HL-60/S4 treated with phorbol 12-myristate 13-acetate at 8.2 ng/mL for 4 days and 3 days (cell line): ENCODE data around the gene RNF130.

Experiments used
- in situ Hi-C: fragments of 300-500 bp; cut with MboI; formaldehyde crosslinking; loops from 2 replicates; pipeline ENCODE4 v1.15.0; 2022; ENCODE audit warnings: low sequenced_read_pairs

The RNF130 gene

GRCh38 chr5:180071531-180072255 lies at the start of gene RNF130:
TSS of gene RNF130 (minus strand) at chr5:180071759. CDS start at chr5:180071702, 57 bp downstream.
- in situ Hi-C loops, result no loop called here

DNA sequence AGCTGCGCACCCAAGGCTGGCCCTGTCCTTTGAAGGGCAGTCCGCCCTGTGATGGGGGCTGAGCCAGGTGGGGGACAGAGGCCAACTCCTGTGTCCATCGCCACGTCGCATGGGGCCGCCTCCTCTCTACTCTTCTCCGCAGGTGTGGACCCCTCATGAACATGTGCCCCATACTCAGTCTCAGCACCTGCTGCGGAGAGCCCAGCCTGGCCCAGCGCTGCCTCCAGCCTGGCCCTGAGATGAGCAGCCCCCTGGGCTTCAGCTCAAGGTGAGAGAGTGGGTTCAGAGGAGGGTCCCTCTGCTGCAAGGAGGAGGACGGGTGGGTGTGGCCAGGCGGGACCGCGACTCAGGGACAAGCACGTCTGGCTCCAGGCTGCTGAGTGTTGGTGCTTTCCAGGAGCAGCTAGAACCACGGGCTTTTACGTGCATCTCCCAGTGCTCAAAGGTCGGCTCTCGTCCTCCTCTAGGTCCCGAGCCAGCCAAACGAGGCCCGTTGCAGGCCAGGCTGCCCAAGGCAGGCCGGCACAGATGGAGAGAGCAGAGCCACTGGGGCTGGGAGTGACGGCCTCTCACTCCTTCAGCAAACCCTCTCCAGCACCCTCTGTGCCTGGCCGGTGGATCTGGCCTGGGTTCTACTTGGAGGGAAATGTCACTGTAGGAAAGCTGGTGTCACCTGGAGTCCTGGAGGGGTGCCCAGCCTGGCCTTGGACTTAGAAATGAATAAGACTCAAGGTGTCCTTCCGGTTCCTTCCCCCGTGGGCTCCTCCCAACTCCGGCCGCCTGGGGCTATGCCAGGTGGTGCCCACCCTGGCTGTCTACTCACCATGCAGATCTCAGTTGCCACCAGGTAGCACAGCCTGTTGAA lies 48.9 kb upstream of the RNF130 start:
- in situ Hi-C loops, result no loop called here

GRCh38 chr5:180119903-180120236 lies 48.3 kb upstream of the RNF130 start:
- in situ Hi-C loops, result no loop called here

- in situ Hi-C loops, result no loop called here
These were observed 47.7 kb upstream of the RNF130 start for GRCh38 chr5:180119031-180119902.

DNA sequence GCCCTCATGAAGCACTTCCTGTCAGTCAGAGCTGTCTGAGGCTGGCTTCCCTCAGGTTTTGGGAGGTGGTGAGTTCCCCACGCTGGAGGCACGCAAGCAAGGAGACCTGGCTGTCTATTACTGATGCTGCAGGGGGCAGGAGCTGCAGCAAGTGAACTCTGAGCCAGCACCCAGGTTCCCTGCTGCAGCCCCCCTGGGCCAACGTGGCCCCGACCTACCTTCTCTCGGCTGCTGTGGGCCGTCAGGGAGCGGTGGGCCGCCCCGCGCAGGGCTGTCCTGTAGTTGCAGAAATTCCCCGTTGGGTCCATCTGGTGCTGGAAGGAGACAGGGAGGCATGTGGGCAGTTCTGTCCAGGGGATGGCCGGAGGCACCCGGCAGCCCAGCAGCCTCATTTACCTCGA lies 46.8 kb upstream of the RNF130 start:
- in situ Hi-C loops, result no loop called here

- in situ Hi-C loops, result no loop called here
These were observed 45.6 kb upstream of the RNF130 start for GRCh38 chr5:180117000-180117725.

GRCh38 chr5:180116077-180116999 lies 44.8 kb upstream of the RNF130 start:
- in situ Hi-C loops, result no loop called here

DNA sequence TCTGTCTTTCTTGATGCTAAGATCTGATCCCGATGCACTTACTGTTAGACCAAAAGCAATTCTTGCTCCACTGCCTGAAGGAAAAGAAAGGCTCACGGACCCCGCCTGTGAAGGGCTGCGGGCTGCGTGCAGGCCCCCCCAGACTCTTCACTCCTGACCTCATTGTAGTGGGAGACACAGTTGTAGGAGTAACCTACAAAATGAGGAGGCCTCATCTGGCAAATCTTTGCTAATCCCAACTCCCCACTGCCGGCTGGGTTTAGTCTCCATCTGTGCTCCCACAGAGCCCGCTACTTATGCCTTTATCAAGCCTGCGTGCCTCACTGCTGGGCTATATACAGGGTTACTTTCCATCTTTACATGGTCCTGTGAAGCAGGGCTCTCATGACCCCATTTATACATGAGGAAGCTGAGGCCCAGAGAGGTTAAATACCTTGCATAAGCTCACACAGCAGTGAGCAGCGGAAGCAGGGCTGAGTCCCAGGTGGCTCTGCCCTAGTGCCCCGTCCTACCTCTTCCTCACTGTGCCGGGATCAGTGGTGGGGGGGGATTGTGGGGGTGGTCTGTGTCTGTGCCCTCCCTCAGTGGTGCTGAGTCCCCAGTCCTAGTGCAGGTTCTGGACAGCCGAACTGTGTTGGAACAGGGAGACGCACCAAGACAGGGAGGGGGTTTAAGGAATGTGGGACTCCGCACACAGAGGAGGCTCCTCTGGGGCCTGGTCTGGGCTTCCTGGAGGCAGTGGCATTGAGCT lies 43.9 kb upstream of the RNF130 start:
- in situ Hi-C loops, result no loop called here

GRCh38 chr5:180114304-180115003 lies 42.9 kb upstream of the RNF130 start:
- in situ Hi-C loops, result no loop called here

DNA sequence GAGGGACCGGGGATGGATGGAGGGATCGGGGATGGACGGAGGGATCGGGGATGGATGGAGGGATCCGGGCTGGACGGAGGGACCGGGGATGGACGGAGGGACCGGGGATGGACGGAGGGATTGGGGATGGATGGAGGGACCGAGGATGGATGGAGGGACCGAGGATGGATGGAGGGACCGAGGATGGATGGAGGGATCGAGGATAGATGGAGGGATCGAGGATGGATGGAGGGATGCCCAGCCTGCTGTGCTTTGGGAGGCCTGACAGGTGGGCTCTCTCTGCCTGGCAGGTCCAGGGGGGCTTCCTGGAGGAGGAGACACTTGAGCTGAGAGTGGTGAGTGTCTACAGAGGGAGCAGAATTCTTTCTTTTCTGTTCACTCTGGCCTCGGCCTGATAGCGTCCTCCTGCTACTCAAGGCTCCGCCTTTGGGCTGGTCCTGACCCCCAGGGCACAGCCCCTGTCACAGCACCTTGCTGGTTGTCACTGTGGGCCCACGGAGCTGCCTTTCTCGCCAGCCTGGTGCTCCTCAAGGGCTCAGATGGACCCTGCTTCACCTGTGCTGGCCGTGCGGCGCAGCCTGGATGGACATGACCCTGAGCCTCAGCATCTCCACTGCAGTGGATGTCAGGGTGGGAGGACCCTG lies 42.2 kb upstream of the RNF130 start:
- in situ Hi-C loops, result no loop called here

- in situ Hi-C loops, result no loop called here
These were observed 40.8 kb upstream of the RNF130 start for GRCh38 chr5:180112181-180112861.

GRCh38 chr5:180111273-180112002 lies 39.9 kb upstream of the RNF130 start:
- in situ Hi-C loops, result no loop called here

- in situ Hi-C loops, result no loop called here
These were observed 38.4 kb upstream of the RNF130 start for GRCh38 chr5:180109920-180110319.

GRCh38 chr5:180107005-180107404 lies 35.4 kb upstream of the RNF130 start:
- in situ Hi-C loops, result no loop called here

DNA sequence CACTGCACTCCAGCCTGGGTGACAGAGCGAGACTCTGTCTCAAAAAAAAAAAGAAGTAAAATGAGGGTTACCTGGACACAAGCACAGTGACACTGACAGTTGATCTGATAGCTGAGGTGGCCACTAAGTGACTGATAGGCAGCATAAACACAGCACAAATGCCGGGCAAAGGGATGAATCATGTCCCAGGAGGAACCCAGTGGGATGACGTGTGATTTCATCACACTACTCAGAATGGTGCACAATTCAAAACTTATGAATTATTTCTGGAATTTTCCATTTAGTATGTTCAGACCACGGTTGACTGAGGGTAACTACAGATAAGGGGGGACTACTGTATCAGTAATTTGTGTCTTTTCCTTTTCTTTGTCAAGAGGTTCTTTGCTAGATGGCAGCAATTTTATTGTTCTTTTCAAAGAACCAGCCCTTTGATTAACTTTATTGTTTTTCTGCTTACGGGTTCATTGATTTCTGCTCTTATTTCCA lies 34.3 kb upstream of the RNF130 start:
- in situ Hi-C loops, result no loop called here

GRCh38 chr5:180104168-180104530 lies 32.6 kb upstream of the RNF130 start:
- in situ Hi-C loops, result no loop called here
